Activated effector memory CD4-positive, alpha-beta T cell treated with Interleukin-2 at 50 U/mL for 16 hours (primary cell): ENCODE data around the gene NAALADL2.

Experiments used
- DNase-seq: peaks from one replicate; pipeline ENCODE4 v3.0.0-alpha.2; 2020

The NAALADL2 gene

GRCh38 chr3:175001091-175001490 is 142.0 kb downstream of the NAALADL2 start:
- DNase-seq, result no peak

GRCh38 chr3:175002732-175003143 is 143.6 kb downstream of the NAALADL2 start:
- no peak for DNase-seq

- no peak for DNase-seq
Observed at GRCh38 chr3:175003590-175003989, 144.5 kb downstream of the NAALADL2 start.

- no peak for DNase-seq
Observed at GRCh38 chr3:175005193-175005592, 146.1 kb downstream of the NAALADL2 start.

- no peak for DNase-seq
Observed at GRCh38 chr3:175005881-175006280, 146.7 kb downstream of the NAALADL2 start.

GRCh38 chr3:175007306-175007705 is 148.2 kb downstream of the NAALADL2 start:
- no peak for DNase-seq

GRCh38 chr3:175009295-175009694 is 150.2 kb downstream of the NAALADL2 start:
- no peak for DNase-seq

GRCh38 chr3:175015056-175015635 is 156.0 kb downstream of the NAALADL2 start:
- no peak for DNase-seq

GRCh38 chr3:175018946-175019727 is 160.0 kb downstream of the NAALADL2 start:
- no peak for DNase-seq

- no peak for DNase-seq
Observed at GRCh38 chr3:175020101-175020500, 161.0 kb downstream of the NAALADL2 start.

GRCh38 chr3:175029828-175030227 is 170.7 kb downstream of the NAALADL2 start:
- DNase-seq, result no peak

- no peak for DNase-seq
Observed at GRCh38 chr3:175039875-175040274, 180.7 kb downstream of the NAALADL2 start.

GRCh38 chr3:175041369-175041768 is 182.2 kb downstream of the NAALADL2 start:
- DNase-seq, result no peak

- DNase-seq, result no peak
Observed at GRCh38 chr3:175046601-175047000, 187.5 kb downstream of the NAALADL2 start.

- DNase-seq, result no peak
Observed at GRCh38 chr3:175047786-175048185, 188.7 kb downstream of the NAALADL2 start.

- DNase-seq, result no peak
Observed at GRCh38 chr3:175057401-175057800, 198.3 kb downstream of the NAALADL2 start.

GRCh38 chr3:175059788-175060187 is 200.7 kb downstream of the NAALADL2 start:
- no peak for DNase-seq

- DNase-seq, result no peak
Observed at GRCh38 chr3:175065497-175065896, 206.4 kb downstream of the NAALADL2 start.

- no peak for DNase-seq
Observed at GRCh38 chr3:175066617-175067415, 207.7 kb downstream of the NAALADL2 start.

GRCh38 chr3:175068587-175068986 is 209.5 kb downstream of the NAALADL2 start:
- DNase-seq, result no peak

GRCh38 chr3:175070946-175071345 is 211.8 kb downstream of the NAALADL2 start:
- DNase-seq, result no peak

- no peak for DNase-seq
Observed at GRCh38 chr3:175073219-175073905, 214.2 kb downstream of the NAALADL2 start.

- no peak for DNase-seq
Observed at GRCh38 chr3:175075269-175075668, 216.1 kb downstream of the NAALADL2 start.
